Measurements from ENCODE around the gene MATCAP1.

The MATCAP1 gene

DNA sequence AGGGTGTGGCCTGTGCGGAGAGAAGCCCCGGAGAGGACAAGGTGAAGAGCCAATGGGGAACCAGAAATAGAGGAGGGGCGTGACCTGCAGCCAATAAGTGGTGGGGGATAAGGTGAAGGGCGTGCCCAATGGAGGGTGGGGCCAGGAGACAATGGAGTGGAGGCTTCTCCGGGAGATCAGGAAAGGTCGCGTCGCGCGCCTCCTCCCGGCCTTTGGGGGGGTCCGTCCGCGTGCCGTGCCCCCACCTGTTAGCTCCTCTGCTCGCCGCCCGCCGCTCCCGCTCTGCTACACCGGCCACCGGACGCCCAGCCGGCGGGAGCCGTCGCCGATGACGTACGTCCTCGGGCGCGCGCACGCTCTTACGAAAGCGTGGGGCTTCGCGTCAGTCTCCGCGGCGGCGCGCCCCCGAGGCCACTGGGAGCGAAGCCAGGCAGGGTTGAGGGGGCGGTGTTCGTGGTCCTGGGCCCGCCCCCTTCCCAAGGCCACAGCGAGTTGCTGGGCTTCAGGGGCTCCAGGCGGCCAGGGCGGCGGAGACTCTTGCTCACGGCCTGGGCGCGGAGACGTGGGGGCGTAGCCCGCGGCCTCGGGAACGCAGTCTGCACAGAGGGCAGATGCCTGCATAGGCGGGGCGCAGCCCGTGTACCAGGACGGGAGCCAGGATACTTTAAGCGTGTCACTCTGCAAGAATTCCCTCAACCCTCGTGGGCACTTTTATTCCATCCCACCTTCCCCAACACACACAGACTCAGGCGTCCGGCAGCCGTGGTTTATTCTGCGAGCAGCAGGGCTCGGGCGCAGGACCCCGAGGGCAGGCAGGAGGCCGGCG, at the start of gene MATCAP1:
MATCAP1 (minus strand) TSS at position 337 of the 826 bp plus-strand sequence. CDS start 3,353 bp downstream, outside the sequence.
- Mint-ChIP-seq H3K4me1 (peaks cover 24% of the 10 kb centered on the region), H3K4me3 (no peak within 1 kb of the TSS), H3K9me3 (no peaks in the 10 kb centered on the region), H3K27ac (no peak within 1 kb of the TSS), H3K36me3 (peaks cover 17% of the 10 kb centered on the region)
- ATAC-seq (peak; percentile 94), DNase-seq (ENCODE audit: low spot score in 2 of 2) (peak; percentile 91 to 97)

DNA sequence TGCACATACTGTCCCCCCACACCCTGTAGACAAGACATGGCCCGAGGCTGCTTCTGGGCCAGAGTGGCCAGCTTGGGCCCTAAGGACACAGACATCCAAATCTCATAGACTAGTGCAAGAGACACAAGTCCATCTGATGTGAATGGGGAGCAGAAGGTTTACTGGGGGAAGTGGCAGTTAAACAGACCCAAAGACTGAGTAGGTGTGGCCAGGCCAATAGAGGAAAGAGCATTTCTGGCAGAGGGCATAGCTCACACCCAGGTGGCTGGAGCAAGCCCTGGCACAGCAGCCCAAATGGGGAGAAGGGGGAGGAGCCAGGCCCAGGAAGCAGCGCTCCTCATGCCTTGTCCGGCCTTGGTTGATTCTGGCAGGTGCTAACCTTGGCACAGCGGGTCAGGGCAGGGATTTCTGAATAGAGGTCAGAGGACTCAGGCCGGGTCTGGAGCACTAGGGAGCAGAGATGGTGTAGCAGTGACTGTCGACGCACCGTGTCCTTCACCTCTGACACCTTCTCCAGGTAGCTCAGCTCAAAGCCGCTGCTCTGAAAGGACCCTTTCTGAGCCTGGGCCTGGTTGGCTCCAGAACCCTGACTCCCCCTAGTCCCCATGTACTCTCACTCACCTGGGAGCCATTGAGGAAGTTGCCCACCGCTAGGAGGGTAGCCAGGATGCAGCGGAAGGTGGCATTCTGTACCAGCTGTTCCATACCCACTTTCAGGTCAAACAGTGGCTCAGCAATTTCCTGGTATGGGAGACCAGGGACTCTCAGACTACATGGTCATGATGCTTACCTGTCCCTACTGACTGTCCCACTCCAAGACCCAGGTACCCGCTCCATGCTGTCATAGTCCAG, 47.3 kb upstream of the MATCAP1 start:
- ATAC-seq, result no peak
- peak overlapping the region; percentile 65 for H3K27ac Mint-ChIP-seq
- peaks cover 94% of the 10 kb centered on the region for H3K36me3 Mint-ChIP-seq
- peaks cover 37% of the 10 kb centered on the region for H3K4me1 Mint-ChIP-seq
- H3K4me3 Mint-ChIP-seq, result no peak overlapping the region
- no peak for DNase-seq (ENCODE audit: low spot score in 2 of 2)
- H3K9me3 Mint-ChIP-seq, result no peaks in the 10 kb centered on the region

DNA sequence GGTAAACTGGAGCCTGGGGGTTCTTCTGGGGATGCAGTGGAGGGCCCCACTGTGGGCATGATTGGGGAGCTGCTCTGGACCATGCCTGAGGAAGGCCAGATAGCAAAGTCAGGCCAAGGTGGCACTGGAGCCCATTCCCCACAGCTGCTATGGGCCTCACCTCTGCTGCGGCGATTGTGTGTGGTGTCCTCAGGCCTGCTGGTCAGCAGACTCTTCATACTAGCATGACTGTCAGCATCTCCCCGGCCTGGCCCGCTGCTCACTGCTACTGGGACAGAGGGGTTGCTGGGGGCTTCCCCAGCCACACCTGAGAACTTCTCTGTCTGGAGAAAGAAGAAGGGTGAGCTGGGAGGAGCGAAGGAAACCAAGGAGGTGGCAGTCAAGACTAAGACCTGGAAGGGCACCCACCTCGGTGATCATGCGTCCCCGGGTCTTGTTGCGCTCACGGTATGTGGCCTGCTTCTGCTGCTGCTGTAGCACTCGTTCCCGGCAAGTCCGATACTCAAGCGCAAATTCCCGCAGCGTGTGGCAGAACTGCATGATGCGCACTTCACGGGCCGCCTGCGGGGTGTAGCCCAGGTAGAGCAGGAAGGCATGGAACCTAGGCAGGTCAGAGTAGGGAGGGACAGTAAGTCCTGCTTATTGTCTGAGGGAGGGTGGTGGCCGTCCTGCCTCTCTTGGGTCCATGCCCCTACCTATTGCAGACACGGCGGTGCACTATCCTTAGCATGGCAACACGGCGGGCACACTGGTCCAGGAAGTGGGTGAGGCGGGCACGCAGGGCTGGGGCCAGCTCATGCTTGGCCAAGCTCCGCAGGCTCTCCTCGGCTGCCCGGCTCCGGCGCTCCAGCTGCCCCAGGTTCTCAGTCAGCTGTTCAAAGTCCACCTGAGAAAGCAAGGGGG, 46.4 kb upstream of the MATCAP1 start:
- peaks cover 85% of the 10 kb centered on the region for H3K36me3 Mint-ChIP-seq
- peaks cover 43% of the 10 kb centered on the region for H3K4me1 Mint-ChIP-seq
- DNase-seq (ENCODE audit: low spot score in 2 of 2) (no peak), ATAC-seq (no peak)
- H3K27ac Mint-ChIP-seq, result peak overlapping the region; percentile 100
- H3K4me3 Mint-ChIP-seq, result no peak overlapping the region
- no peaks in the 10 kb centered on the region for H3K9me3 Mint-ChIP-seq

DNA sequence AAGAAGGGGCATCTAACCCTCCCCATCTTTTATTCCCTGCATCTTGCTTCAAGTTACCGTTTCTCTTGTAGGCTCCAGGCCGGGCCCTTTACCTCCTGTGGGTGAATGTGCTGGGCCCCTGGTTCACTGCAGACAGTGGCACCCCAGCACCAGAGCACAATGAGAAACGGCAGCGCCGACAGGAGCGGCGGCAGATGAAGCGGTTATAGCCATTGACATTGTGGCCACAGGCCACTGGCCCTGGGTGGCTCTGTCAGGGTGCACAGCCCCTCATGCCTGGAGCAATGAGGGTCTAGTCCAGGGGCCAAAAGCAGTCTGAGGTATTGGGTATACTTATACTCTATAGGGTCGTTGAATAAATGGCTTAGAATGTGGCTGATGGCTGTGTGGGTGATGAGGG, 45.1 kb upstream of the MATCAP1 start:
- no peak for DNase-seq (ENCODE audit: low spot score in 2 of 2)
- Mint-ChIP-seq H3K9me3 (no peaks in the 10 kb centered on the region), H3K4me1 (peaks cover 51% of the 10 kb centered on the region), H3K4me3 (peak overlapping the region; percentile 100), H3K27ac (peak overlapping the region; percentile 100), H3K36me3 (peaks cover 73% of the 10 kb centered on the region)
- no peak for ATAC-seq

- Mint-ChIP-seq H3K27ac (peak overlapping the region; percentile 100), H3K4me1 (peaks cover 51% of the 10 kb centered on the region), H3K36me3 (peaks cover 66% of the 10 kb centered on the region), H3K4me3 (peak overlapping the region; percentile 100), H3K9me3 (no peaks in the 10 kb centered on the region)
- ATAC-seq, result no peak
- no peak for DNase-seq (ENCODE audit: low spot score in 2 of 2)
These were observed 44.4 kb upstream of the MATCAP1 start for GRCh38 chr16:67228034-67228785.

DNA sequence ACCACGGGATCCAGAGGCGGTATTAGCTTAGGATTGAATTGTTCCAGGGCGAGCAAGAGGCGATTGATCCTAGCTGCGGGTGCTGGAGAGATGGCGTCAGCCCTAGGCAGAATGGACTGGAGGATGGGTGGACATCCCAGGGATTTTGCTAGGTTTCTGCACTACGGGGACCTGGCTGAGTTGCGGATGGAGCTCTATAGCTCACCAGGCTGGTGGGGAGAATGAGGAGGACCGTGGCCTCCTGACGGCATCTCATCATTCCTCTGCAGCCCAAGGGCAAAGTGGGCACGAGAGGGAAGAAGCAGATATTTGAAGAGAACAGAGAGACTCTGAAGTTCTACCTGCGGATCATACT, 43.8 kb upstream of the MATCAP1 start:
- Mint-ChIP-seq H3K36me3 (peaks cover 59% of the 10 kb centered on the region), H3K27ac (peak overlapping the region; percentile 100), H3K4me3 (peak overlapping the region; percentile 100), H3K4me1 (peaks cover 51% of the 10 kb centered on the region), H3K9me3 (no peaks in the 10 kb centered on the region)
- ATAC-seq (no peak), DNase-seq (ENCODE audit: low spot score in 2 of 2) (no peak)

GRCh38 chr16:67226804-67227566, 43.2 kb upstream of the MATCAP1 start, which contains the start of gene TMEM208:
Gene TMEM208, plus strand, starts transcription at chr16:67227130. Its CDS starts 89 bp downstream, at chr16:67227219.
- Mint-ChIP-seq H3K4me3 (peak within 1 kb of the TSS; percentile 100), H3K4me1 (peaks cover 51% of the 10 kb centered on the region), H3K36me3 (peaks cover 53% of the 10 kb centered on the region), H3K27ac (peak within 1 kb of the TSS; percentile 100), H3K9me3 (no peaks in the 10 kb centered on the region)
- peak; percentile 96 to 100 for DNase-seq (ENCODE audit: low spot score in 2 of 2)
- ATAC-seq, result peak; percentile 93

GRCh38 chr16:67226295-67226803, 42.6 kb upstream of the MATCAP1 start:
- DNase-seq (ENCODE audit: low spot score in 2 of 2), result no peak
- Mint-ChIP-seq H3K36me3 (peaks cover 47% of the 10 kb centered on the region), H3K27ac (peak overlapping the region; percentile 100), H3K4me3 (peak overlapping the region; percentile 100), H3K4me1 (peaks cover 51% of the 10 kb centered on the region), H3K9me3 (no peaks in the 10 kb centered on the region)
- ATAC-seq, result no peak

- DNase-seq (ENCODE audit: low spot score in 2 of 2), result no peak
- Mint-ChIP-seq H3K36me3 (peaks cover 24% of the 10 kb centered on the region), H3K4me3 (no peak overlapping the region), H3K27ac (no peak overlapping the region), H3K4me1 (peaks cover 47% of the 10 kb centered on the region), H3K9me3 (no peaks in the 10 kb centered on the region)
- no peak for ATAC-seq
These were observed 40.2 kb upstream of the MATCAP1 start for GRCh38 chr16:67223992-67224391.

DNA sequence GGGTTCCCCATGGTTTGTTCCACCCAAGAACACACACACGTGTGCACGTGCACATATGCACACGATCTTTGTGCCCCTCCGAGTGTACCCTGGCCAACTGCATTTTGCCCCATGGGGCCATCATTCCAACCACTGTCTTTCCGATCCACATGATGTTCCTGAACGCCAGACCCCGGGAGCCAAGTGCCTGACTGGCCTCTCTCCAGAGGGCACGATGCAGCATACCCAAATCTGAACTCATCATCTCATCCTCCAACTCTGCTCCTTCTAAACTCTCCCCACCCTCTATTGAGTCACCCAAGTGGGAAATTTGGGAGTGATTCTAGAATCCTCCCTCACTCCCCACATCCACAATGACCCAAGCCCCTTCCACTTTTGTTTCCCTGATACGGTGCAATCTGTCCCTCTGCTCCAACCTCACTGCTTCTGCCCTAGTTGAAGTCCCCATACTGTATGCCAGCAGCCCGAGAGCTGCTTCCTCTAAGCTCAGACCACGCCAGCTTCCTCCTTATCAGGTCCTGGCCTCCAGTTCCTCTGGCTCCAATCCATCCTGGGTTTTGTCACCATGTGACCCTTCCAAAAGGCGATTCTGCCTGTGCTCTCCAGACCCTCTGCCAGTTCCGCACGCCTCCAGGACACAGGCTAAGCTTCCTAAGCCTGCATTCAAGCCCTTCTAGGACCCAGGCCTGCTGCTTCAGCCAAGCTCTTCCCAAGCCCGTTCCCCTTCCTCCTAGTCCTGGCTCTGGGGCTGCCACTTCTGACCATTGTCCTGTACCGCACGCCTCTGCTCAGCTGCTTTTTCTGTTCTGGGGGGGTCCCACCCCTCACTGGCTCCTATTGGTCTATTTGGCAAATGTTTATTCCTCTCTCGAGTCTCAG, 33.1 kb upstream of the MATCAP1 start:
- H3K27ac Mint-ChIP-seq, result peak overlapping the region; percentile 32
- H3K4me1 Mint-ChIP-seq, result no peaks in the 10 kb centered on the region
- no peaks in the 10 kb centered on the region for H3K9me3 Mint-ChIP-seq
- no peak for ATAC-seq
- H3K36me3 Mint-ChIP-seq, result peaks cover 6% of the 10 kb centered on the region
- no peak overlapping the region for H3K4me3 Mint-ChIP-seq
- no peak for DNase-seq (ENCODE audit: low spot score in 2 of 2)

- Mint-ChIP-seq H3K4me3 (no peak overlapping the region), H3K27ac (peak overlapping the region; percentile 32), H3K36me3 (peaks cover 6% of the 10 kb centered on the region), H3K4me1 (no peaks in the 10 kb centered on the region), H3K9me3 (no peaks in the 10 kb centered on the region)
- DNase-seq (ENCODE audit: low spot score in 2 of 2) (no peak), ATAC-seq (no peak)
These were observed 31.9 kb upstream of the MATCAP1 start for GRCh38 chr16:67215706-67216105.

DNA sequence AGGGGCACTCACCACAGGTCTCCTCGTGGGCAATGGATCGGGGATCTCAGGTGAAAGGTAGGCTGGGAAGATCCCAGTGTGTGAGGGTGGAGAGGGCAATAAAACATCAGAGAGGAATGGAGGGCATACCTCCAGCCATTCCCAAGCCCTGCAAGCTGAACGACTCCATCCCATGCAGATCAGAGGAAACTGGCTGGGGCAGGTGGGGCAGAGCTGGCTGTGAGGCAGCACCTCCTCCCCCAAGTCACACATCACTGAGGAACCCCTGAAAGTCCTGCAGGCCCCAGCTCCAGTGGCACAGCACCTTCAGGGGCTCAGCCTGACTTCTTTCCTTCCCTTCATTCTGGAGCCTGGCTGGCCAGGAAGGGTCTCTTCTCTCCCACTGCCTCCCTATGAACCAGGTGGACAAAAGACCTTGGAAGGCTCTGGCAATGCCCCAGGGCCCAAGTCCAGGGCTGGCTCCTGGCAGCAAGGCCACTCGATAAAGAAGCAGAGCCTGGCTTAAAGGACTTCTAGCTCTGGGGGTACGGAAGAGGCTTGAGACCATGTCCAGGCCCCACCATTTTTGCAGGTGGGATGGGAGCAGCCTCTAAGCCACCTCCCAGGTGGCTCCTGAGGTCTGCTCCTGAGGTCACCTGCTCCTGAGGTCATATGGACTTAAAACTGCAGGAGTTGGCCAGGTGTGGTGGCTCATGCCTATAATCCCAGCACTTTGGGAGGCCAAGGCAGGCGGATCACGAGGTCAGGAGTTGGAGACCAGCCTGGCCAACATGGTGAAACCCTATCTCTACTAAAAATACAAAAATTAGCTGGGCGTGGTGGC, 29.6 kb upstream of the MATCAP1 start:
- ATAC-seq (no peak), DNase-seq (ENCODE audit: low spot score in 2 of 2) (no peak)
- Mint-ChIP-seq H3K4me1 (peaks cover 5% of the 10 kb centered on the region), H3K4me3 (no peak overlapping the region), H3K36me3 (peaks cover 6% of the 10 kb centered on the region), H3K9me3 (no peaks in the 10 kb centered on the region), H3K27ac (no peak overlapping the region)

All from stimulated activated effector memory CD8-positive, alpha-beta T cell treated with anti-CD3 and anti-CD28 coated beads, Interleukin-12 subunit alpha, Interleukin-12 subunit beta, amount 100 ng/mL, for 72 hours (primary cell).